Activated T-cell treated with anti-CD3 and anti-CD28 coated beads, Interleukin-2, amount 50 U/mL, for 72 hours (primary cell): Measurements from ENCODE around the gene ZNF605. TPM values are rescaled to one million over a fixed set of nuclear protein-coding genes. Genes with fewer than 3 reads are reported as not detected.

ENCODE experiments used
- ATAC-seq, 2 donors: fragments of 150-1000 bp; cut with Tn5 transposase; replicated peaks in 1 of 2; 2 replicates each; pipeline ENCODE4 v1.10.0; 2021; ENCODE audit warnings: moderate library complexity in 2 of 2, mild to moderate bottlenecking in 1 of 2
- DNase-seq, 2 donors: peaks; one replicate each; pipeline ENCODE4 v3.0.0; 2021 to 2022; ENCODE audit warnings: mixed read lengths in 1 of 2
- H3K27ac Mint-ChIP-seq: one replicate; pipeline ENCODE4 v1.8.0; 2022; ENCODE audit warnings: mild to moderate bottlenecking, moderate library complexity, mixed read lengths
- H3K27me3 Mint-ChIP-seq: one replicate; pipeline ENCODE4 v1.8.0; 2022; ENCODE audit warnings: low read depth, mixed read lengths
- H3K36me3 Mint-ChIP-seq, 2 donors: one replicate each; pipeline ENCODE4 v1.8.0; 2022; ENCODE audit warnings: mixed read lengths in 2 of 2, mild to moderate bottlenecking in 1 of 2; ENCODE audit not compliant: insufficient read depth in 2 of 2
- H3K4me1 Mint-ChIP-seq: one replicate; pipeline ENCODE4 v1.8.0; 2022; ENCODE audit warnings: low read depth, mixed read lengths
- H3K4me3 Mint-ChIP-seq, 2 donors: one replicate each; pipeline ENCODE4 v1.8.0; 2022; ENCODE audit warnings: mild to moderate bottlenecking in 2 of 2, mixed read lengths in 2 of 2, moderate library complexity in 2 of 2
- H3K9me3 Mint-ChIP-seq, 2 donors: one replicate each; pipeline ENCODE4 v1.8.0; 2022; ENCODE audit warnings: mixed read lengths in 2 of 2
- total RNA-seq, 2 donors: library from RNA; stranded (reverse); gene quantifications; one replicate each; pipeline ENCODE4 v1.2.3, GENCODE V29; 2022

ZNF605 gene
- total RNA-seq, 2 donors from 2014 or later: 6.8 to 8.7 TPM

DNA sequence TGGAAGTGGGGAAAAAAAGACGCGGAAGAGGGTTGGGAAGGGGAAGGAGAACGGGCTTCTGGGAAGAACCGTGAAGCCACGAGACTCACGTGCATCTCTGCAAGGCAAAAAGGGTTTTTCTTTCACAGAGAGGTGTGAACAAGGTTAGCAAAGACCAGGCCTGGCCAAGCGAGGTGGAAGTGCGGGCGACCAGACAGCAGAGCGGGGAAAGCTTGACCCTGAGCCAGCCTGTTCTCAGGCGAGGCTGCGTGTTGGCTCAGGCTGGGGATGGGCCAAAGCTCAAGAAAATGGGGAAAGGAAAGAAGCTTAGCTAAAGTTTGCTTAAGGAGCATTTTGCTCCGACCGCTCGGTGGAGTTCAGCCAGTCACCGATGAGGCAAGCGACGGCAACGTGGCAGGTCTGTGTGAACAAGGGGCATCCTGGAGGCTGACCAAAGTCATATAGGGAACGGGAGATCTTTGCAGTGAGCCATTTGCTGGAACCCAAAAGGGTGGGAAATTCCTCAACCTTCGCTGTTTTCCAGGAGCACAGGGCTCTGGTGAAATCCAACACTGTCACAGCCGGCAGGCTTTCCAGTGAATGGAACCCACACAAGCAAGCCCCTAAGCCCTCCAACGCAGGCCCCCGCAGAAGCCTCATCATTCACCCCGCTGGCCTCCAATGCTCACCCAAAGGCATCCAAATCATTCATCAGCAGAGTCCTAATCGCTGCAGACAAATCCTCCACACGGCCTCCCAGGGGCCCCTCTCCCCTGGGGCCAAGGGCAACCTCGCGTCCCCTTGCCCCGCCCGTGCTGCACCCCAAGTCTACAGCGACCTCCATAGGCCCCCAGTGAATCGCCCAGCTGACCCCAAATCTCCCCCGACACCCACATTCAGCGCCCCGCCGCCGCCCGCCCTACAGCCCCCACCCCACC lies 754 bp downstream of the ZNF605 start:
- Mint-ChIP-seq H3K4me3 (peak overlapping the region; percentile 85 to 95), H3K36me3 (peaks cover 14 to 37% of the 10 kb centered on the region in 2 donors), H3K9me3 (peaks cover 10% of the 10 kb centered on the region in 2 donors), H3K27me3 (no peaks in the 10 kb centered on the region), H3K4me1 (peaks cover 19% of the 10 kb centered on the region), H3K27ac (peak overlapping the region; percentile 40)
- DNase-seq: peak; percentile 14 to 51
- peak; percentile 62 to 69 for ATAC-seq

- Mint-ChIP-seq H3K27ac (no peak overlapping the region), H3K4me1 (peaks cover 19% of the 10 kb centered on the region), H3K27me3 (no peaks in the 10 kb centered on the region), H3K36me3 (peaks cover 15 to 37% of the 10 kb centered on the region in 2 donors), H3K4me3 (peak overlapping the region; percentile 85 to 95), H3K9me3 (peaks cover 10 to 12% of the 10 kb centered on the region in 2 donors)
- ATAC-seq (no peak), DNase-seq (no peak)
Observed at GRCh38 chr12:132954471-132955048, 1.5 kb downstream of the ZNF605 start.

- Mint-ChIP-seq H3K4me3 (no peak overlapping the region), H3K27me3 (no peaks in the 10 kb centered on the region), H3K27ac (peak overlapping the region; percentile 40), H3K36me3 (peaks cover 20 to 42% of the 10 kb centered on the region in 2 donors), H3K4me1 (peaks cover 19% of the 10 kb centered on the region), H3K9me3 (peaks cover 12 to 13% of the 10 kb centered on the region in 2 donors)
- ATAC-seq (no peak), DNase-seq (no peak)
Observed at GRCh38 chr12:132953771-132954170, 2.3 kb downstream of the ZNF605 start.

DNA sequence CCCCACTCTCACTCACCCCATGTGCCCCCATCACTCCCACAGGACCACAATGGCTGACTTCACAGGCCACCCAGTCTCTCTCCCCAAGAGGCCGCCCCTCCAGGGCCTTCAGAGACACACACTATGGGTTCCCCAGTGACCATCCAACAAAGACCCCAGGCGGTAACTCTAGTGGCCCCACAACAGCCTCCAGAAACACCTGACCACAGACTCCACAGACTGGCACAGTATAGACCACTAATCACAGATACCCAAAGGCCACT lies 3.0 kb downstream of the ZNF605 start:
- Mint-ChIP-seq H3K36me3 (peaks cover 20 to 45% of the 10 kb centered on the region in 2 donors), H3K27me3 (no peaks in the 10 kb centered on the region), H3K4me3 (no peak overlapping the region), H3K9me3 (peaks cover 12 to 13% of the 10 kb centered on the region in 2 donors), H3K27ac (no peak overlapping the region), H3K4me1 (peaks cover 19% of the 10 kb centered on the region)
- no peak for ATAC-seq
- no peak for DNase-seq

- DNase-seq (no peak), ATAC-seq (no peak)
- H3K4me3 Mint-ChIP-seq: no peak overlapping the region
- H3K4me1 Mint-ChIP-seq: peaks cover 19% of the 10 kb centered on the region
- H3K9me3 Mint-ChIP-seq: peaks cover 12 to 13% of the 10 kb centered on the region in 2 donors
- no peaks in the 10 kb centered on the region for H3K27me3 Mint-ChIP-seq
- no peak overlapping the region for H3K27ac Mint-ChIP-seq
- H3K36me3 Mint-ChIP-seq: peaks cover 22 to 48% of the 10 kb centered on the region in 2 donors
Observed at GRCh38 chr12:132952371-132953162, 3.5 kb downstream of the ZNF605 start.

GRCh38 chr12:132951649-132952048 lies 4.5 kb downstream of the ZNF605 start:
- H3K27ac Mint-ChIP-seq: no peak overlapping the region

GRCh38 chr12:132950844-132951535 lies 5.1 kb downstream of the ZNF605 start:
- ATAC-seq: no peak
- Mint-ChIP-seq H3K27me3 (no peaks in the 10 kb centered on the region), H3K36me3 (peaks cover 22 to 46% of the 10 kb centered on the region in 2 donors), H3K9me3 (peaks cover 13 to 16% of the 10 kb centered on the region in 2 donors), H3K27ac (no peak overlapping the region), H3K4me3 (no peak overlapping the region), H3K4me1 (peaks cover 11% of the 10 kb centered on the region)
- no peak for DNase-seq

More at GRCh38 chr12:132951649-132952048, 4.5 kb downstream of the ZNF605 start:
- Mint-ChIP-seq H3K27me3 (no peaks in the 10 kb centered on the region), H3K4me3 (no peak overlapping the region), H3K4me1 (peaks cover 17% of the 10 kb centered on the region), H3K9me3 (peaks cover 12 to 13% of the 10 kb centered on the region in 2 donors), H3K36me3 (peaks cover 22 to 47% of the 10 kb centered on the region in 2 donors)
- no peak for DNase-seq
- no peak for ATAC-seq

DNA sequence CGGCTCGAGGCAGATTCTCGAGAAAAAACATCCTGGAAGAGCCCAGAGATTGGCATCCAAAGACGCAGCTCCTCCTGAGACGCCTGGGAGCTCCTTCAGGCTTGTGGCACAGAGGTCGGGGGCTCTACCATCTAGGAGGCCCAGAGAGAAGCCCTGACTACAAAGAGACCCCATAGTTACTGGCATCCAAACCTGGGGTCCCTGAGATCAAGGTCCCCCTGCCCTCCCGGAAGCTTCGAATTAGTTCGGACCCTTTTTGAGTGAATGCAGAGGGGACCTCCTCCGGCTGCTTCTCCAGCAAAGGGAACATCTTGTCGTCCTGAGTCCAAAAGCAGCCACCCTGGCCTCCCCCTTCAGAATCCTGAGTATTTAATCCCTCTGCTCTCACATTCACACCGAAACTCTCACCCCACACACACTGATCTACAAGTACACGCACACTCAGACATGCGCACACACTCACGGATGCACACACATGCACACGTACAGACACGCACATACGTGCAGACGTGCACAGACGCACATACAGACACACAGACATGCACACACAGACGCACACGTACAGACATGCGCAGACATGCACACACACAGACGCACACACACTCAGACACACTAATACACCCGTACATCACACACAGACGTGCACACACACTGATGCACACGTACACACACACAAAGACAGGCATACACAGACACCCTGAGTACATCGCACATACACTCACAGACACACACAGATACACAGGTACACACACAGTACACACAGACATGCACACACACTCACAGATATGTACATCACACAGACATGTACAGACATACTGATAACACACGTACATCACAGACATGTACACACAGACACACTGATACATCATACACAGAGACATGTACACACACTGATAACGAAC lies 5.9 kb downstream of the ZNF605 start:
- H3K4me1 Mint-ChIP-seq: peaks cover 8% of the 10 kb centered on the region
- peaks cover 27 to 53% of the 10 kb centered on the region in 2 donors for H3K36me3 Mint-ChIP-seq
- DNase-seq (no peak), ATAC-seq (no peak)
- no peak overlapping the region for H3K27ac Mint-ChIP-seq
- H3K27me3 Mint-ChIP-seq: no peaks in the 10 kb centered on the region
- no peak overlapping the region for H3K4me3 Mint-ChIP-seq
- H3K9me3 Mint-ChIP-seq: peaks cover 17 to 19% of the 10 kb centered on the region in 2 donors

GRCh38 chr12:132948146-132949066 lies 7.7 kb downstream of the ZNF605 start:
- Mint-ChIP-seq H3K27ac (no peak overlapping the region), H3K4me1 (no peaks in the 10 kb centered on the region), H3K27me3 (no peaks in the 10 kb centered on the region), H3K36me3 (peaks cover 26 to 53% of the 10 kb centered on the region in 2 donors), H3K9me3 (peaks cover 12 to 13% of the 10 kb centered on the region in 2 donors), H3K4me3 (no peak overlapping the region)
- ATAC-seq: no peak
- no peak for DNase-seq

- H3K4me1 Mint-ChIP-seq: no peaks in the 10 kb centered on the region
- H3K27ac Mint-ChIP-seq: no peak overlapping the region
- H3K9me3 Mint-ChIP-seq: peaks cover 11 to 12% of the 10 kb centered on the region in 2 donors
- DNase-seq (no peak), ATAC-seq (no peak)
- H3K36me3 Mint-ChIP-seq: peaks cover 32 to 57% of the 10 kb centered on the region in 2 donors
- no peak overlapping the region for H3K4me3 Mint-ChIP-seq
- H3K27me3 Mint-ChIP-seq: no peaks in the 10 kb centered on the region
Observed at GRCh38 chr12:132946246-132946820, 9.8 kb downstream of the ZNF605 start.

DNA sequence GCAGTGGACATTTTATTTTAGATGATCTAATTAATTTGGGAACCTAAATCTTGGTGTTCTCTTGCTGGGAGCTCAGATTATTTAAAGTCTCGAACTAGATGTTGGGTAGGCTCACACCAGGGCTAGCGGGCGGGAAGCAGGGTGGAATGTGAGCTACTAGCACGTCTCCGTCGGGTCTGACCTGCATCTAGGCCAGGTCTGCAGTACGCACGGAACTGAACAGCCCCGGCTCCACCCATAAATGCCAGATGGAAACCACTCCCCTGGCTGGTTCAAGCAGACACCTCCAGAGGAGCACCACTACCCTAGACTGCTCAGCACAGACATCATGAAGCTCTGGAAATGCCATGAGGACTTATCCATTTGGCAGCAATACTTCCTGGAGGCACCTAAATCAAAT lies 10.3 kb downstream of the ZNF605 start:
- no peak overlapping the region for H3K4me3 Mint-ChIP-seq
- no peak overlapping the region for H3K27ac Mint-ChIP-seq
- no peak for DNase-seq
- no peaks in the 10 kb centered on the region for H3K4me1 Mint-ChIP-seq
- H3K27me3 Mint-ChIP-seq: no peaks in the 10 kb centered on the region
- no peak for ATAC-seq
- peaks cover 38 to 62% of the 10 kb centered on the region in 2 donors for H3K36me3 Mint-ChIP-seq
- peaks cover 11 to 13% of the 10 kb centered on the region in 2 donors for H3K9me3 Mint-ChIP-seq
